Measurements from ENCODE around the gene ATRAID.
"Not testable (repeated sequence)": the region's sequence is repeated elsewhere in the genome, so short reads cannot be mapped to it uniquely, and the experiment has no call there.

ATRAID gene, protein sequence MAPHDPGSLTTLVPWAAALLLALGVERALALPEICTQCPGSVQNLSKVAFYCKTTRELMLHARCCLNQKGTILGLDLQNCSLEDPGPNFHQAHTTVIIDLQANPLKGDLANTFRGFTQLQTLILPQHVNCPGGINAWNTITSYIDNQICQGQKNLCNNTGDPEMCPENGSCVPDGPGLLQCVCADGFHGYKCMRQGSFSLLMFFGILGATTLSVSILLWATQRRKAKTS

DNA sequence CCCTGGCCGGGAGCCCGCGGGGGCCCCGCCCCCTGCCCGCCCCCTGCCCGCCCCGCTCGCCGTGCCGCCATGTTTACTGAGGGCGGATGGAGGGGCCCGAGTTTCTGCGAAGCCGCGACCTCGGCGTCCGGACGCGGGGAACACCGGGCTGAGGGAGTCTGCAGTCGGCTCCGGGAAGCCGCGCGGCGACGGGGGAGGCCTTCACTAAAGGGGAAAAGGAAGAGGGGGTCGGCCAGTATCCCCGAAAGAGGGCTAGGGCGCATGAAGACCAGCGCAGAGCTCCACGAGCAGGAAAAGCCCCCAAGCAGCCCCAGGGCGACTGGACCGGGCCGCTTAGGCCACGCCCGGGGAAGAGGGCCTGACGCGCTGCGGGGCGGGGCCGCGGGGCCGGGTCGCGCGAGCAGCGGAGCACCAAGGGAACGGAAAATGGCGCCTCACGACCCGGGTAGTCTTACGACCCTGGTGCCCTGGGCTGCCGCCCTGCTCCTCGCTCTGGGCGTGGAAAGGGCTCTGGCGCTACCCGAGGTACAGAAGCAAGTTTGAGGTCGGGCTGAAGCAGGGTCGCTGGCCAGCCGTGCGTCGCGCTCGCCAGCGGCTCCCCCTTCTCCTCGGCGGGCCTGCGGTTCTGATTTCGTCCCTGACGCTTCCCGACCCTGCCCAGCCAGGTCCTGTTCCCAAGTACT, at the start of gene ATRAID, which contains the start of gene SLC5A6:
ATRAID (plus strand) TSS at position 99 of the 683 bp plus-strand sequence; CDS start at position 427, 328 bp downstream.
SLC5A6 (minus strand) TSS at position 326 of the 683 bp plus-strand sequence. CDS start 4,618 bp downstream, outside the sequence.
- no peak for FAIRE-seq

DNA sequence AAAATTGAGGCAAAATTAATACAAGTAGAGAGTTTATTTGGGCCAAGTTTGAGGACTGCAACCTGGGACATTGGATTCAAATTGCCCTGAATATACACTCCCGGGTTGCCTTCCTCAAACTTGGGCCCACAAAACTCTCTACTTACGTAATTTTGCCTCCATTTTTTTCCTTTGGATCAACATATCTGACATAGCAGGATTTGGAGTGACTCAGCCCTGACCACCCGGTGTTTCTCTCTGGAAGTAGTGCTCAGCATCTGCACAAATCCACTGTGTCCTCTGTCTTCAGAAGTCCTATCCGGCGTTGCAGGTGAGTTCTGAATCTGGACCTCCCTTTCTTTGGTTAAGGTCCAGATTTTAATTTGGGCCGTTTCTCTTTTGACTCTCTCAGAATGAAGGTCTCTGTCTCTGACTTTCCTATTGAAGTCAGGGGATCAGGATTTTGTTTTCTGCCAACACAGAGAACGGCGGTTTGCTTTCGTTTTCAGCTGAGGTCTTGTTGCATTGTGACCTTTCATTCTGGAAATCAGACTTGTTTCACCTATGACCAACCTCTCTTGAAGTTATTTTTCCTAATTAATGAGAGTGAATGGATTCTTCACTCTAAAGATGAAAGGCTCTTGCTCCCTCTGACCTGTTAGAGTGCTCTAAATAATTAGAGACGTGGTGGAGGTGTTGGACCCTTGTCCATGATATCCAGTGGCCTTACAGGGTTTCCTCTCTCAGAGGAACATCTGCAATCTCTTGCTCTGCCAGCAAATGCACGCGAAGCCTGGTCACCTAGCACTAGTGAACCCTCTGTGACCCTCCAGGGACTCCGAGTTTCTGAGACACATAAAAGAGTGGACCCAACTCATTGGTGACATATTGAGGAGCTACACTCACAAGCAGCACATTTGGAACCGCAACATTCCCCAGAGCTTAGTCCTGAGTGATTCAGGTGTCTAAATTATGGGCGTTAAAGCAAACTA, 49.4 kb upstream of the ATRAID start:
- FAIRE-seq, result no peak

DNA sequence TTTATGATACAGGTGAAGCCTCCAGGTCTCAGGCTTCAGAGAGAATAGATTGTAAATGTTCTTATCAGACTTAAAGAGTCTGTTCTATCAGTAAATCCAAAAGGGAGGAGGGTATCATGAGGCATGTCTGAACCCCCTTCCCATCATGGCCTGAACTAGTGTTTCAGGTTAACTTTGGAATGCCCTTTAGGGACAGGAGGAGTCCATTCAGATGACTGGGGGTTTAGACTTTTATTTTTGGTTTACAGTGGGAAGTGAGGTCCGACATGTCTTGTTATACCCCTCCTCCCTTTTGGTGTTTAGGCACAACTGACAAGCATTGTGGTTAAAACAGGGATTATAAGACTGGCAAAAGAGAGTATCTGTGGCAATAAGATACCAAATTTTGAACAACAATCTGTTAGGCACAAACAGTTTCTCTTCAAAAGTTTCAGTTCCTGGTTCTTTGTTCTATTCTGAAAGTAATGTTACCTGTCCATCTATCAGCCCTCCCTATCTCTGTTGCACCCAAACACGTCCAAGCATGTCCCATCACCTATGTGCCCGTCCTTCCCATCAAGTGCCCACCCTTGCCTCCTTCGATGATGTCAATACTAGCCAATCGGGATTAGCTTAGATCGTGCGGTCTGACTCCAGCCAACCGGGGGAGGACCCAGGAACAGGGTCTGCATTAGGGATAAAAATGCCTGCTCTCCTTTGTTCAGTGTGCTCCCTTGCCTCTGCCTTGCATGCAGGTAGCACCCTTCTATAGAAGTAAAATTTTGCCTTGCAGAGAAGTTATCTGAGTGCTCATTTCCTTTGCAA, 46.7 kb upstream of the ATRAID start:
- no peak for FAIRE-seq

DNA sequence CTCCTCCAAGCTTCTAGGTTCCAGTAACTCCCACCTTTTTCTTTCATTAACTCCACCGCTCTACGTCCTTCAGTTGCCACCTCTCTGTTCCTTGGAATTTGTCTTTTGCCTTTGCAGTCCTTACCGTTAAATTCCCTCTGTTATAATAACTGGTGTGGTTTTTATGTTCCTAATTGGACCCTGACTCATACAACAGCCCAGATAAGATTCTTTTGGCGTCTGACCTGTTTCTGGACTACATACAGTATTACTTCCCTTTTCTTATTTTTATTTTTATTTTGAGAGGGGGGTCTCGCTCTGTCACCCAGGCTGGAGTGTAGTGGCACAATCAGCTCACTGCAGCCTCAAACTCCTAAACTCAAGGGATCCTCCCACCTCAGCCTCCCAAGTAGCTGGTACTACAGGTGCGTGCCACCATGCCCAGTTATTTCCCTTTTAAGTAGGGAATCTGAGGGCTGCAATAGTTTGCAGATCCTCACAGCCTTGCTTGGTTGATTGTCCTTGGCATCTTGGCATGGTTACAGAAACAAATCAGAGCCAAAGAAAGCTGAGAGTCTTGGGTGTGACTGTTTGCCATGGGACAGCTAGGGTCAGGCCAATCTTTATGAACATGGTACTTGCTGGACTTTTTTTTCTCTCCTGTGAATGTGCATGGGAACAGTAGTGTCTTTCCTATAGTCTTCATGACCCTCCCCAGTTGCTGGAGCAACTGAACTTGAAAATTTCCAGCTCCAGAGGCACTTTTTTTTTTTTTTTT, 41.1 kb upstream of the ATRAID start:
- FAIRE-seq, result no peak

DNA sequence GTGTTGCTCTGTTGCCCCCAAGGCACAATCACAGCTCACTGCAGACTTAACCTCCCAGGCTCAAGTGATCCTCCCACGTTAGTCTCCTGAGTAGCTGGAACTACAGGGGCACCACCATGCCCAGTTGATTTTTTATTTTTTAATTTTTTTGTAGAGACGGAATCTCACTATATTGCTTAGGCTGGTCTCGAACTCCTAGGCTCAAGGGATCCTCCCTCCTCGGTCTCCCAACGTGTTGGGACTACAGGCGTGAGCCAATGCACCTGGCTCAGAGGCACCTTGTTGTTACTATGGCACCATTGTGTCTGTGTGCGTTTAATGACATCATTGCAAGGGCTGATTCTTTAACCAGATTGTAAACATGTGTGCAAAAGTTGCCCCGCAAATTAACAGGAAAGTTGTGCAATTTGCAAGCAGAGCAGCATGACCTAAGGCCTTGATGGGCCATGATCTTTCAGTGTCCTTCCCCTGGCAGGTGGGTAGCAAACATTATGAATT, 40.4 kb upstream of the ATRAID start:
- no peak for FAIRE-seq

DNA sequence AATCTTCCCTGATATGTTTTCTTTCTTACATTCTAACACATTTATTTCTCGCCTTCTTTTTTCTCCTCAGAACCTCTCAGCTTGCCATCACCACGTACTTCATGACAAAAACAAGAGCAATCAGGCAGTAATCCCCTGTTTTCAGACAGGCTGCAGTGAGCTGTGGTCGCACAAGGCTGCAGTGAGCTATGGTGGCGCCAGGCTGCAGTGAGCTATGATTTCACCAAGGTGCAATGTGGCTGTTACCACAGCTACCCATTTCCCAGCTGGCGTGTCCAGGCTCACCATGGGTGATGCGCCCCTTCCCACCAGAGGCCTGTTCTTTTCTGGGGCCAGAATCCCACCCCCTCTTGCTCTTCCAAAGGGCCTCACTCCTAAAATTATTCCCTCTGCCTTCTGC, 37.2 kb upstream of the ATRAID start:
- FAIRE-seq, result no peak

DNA sequence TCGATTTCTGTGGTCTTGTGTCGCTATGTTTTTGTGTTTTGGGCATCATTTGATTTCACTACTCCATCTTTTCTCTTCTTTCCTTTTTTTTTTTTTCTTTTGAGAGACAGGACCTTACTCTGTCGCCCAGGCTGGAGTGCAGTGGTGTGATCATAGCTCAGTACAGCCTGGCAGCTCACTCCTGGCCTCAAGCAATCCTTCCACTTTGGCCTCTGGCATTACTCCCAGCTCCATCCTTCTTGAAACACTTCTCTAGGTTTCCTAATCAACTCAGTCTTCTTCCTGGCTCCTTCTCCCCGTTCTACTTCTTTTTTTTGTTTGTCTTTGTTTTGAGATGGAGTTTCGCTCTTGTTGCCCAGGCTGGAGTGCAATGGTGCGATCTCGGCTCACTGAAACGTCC, 36.5 kb upstream of the ATRAID start:
- no peak for FAIRE-seq

DNA sequence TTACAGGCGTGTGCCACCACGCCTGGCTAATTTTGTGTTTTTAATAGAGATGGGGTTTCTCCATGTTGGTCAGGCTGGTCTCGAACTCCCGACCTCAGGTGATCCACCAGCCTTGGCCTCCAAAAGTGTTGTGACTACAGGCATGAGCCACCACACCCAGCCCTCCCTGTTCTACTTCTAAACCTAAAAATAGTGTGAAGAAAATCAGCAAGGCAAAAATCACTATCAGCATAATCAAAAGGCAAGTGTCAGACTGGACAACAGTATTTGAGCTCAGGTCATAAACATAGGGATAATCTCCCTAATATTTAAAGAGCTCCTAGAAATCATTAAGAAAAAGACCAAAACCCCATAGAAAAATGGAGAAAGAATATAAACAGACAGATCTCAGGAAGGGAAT, 36.1 kb upstream of the ATRAID start:
- FAIRE-seq, result not testable (repeated sequence)

DNA sequence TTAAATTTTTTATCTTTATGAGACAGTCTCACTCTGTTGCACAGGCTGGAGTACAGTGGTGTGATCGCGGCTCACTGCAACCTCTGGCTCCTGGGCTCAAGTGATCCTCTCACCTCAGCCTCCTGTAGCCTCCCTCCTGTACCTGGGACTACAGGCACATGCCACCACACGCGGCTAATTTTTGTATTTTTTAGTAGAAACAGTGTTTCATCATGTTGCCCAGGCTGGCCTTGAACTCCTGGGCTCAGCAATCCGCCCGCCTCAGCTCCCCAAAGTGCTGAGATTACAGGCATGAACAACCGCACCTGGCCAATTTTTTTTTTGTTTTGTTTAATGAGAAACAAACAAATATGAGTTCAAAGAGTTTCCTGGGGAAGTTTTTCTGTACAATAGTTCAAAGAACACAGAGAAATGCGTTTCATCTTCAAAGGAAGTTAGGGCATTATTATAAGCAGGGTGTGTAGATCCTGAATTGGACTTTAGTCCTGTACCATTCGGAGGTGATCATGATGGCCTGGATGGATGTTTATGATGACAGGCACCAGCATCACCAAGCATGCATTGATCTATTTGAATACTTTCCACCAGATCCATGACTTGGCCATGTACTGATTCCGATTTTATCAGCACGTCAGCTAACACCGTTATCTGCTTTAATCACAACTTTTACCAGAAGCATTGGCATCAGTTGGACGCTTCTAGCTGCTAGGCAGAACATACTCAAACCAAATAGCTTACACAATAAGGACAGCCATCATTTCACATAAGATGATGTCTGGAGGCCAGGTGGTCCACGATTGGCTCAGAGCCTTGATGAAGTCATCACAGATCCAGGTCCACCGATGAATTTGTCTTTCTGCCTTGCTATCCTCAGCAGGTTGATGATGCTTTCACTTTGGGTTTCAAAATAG, 34.1 kb upstream of the ATRAID start:
- FAIRE-seq, result no peak

DNA sequence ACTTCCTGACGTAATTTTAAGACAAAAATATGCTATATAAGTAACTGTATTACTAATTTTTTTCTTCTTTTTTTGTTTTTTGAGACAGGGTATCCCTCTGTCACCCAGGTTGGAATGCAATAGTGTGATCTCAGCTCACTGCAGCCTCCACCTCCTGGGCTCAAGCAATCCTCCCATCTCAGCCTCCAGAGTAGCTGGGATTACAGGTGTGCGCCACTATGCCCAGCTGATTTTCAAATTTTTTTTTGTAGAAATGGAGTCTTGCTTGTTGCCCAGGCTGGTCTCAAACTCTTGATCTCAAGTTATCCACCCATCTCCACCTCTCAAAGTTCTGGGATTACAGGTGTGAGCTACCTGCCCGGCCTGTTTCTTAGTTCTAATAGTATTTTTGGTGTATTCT, 33.4 kb upstream of the ATRAID start:
- no peak for FAIRE-seq

DNA sequence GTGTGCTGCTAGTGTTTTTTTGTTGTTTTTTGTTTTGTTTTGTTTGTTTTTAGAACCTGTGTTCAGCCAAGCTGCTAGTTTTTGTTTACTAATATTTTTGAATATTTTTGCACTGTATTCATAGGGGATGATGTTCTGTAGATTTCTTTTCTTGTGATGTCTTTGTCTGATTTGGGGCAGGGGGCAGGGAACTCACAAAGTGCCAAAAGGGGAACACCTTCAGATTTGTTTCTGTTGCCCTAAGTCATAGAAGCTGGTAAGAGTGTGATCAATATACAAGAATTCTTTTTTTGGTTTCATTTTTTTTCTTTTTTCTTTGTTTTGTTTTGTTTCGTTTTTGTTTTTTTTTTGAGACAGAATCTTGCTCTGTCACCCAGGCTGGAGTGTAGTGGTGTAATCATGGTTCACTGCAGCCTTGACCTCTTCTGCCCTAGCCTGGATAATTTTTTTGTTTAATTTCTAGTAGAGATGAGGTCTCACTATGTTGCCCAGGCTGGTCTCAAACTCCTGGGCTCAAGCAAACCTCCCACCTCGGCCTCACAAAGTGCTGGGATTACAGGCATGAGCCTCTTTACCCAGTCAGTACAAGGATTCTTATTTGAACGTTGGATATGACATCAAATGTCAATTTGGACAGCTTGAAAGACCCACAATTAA, 32.4 kb upstream of the ATRAID start:
- FAIRE-seq, result no peak

DNA sequence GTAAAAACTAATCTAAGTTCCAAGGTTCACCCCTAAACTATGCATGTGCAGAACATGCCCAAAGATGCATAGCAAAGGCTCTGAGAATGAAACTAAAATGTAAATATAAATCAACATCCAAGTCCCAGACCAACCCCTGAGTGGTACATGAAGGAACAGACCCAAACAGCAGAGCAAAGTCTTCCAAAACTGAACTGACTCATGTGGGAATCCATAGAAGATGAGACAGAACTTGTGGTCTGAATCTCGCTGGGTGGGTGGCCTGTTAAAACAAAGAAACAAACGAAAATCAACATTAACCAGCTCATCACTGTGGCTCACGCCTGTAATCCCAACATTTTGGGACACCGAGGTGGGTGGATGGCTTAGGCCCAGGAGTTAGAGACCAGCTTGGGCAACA, 29.5 kb upstream of the ATRAID start:
- FAIRE-seq, result no peak

DNA sequence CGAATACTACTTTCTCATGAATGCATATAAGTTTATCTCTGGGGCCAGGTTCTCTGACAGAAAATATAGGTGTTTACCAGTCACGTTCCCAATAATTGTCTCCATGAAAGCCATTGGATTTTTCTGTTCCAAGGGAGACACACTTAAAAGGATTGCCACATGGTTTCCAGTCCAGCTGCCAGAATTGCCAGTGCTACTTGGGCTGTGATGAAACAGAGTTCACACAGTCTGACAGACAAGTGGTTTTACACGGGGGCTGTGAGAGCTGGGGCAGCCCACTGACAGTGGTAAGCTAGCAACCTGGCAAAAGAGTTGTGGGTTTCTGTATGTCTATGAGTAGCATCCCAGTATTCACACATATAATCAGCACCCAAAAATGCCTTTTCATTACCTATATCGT, 27.7 kb upstream of the ATRAID start:
- no peak for FAIRE-seq

DNA sequence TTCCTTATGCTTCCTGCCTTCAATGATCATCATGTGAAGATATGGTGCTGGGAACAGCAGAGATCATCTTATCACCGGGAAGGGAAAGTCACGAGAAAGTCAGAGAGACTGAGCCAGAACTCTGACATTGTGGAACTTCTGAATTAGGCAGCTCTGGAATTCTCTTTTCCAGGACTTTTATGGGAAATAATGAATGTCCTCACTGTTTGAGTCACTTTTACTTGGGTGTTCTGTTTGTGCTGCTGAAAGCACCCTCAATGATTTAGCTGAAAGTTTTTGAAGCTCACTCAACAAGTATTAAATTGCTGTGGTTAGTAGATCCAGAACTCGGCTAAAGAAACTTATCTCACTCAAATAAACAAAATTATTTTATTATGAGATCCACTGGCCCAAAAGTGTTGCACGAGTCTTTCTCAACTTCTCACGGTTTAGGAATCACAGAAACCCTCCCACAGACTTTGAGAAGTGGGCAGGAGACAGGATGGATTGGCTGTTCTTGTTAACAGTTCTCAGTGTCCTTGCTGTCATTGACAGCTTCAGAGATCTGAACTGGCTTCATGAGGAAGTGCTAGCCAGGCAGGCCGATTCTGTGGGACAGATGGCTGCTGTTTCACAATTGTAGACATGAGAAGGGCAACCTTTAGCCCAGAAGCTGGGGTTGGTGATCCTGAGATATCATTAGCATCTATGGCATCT, 26.4 kb upstream of the ATRAID start:
- no peak for FAIRE-seq

DNA sequence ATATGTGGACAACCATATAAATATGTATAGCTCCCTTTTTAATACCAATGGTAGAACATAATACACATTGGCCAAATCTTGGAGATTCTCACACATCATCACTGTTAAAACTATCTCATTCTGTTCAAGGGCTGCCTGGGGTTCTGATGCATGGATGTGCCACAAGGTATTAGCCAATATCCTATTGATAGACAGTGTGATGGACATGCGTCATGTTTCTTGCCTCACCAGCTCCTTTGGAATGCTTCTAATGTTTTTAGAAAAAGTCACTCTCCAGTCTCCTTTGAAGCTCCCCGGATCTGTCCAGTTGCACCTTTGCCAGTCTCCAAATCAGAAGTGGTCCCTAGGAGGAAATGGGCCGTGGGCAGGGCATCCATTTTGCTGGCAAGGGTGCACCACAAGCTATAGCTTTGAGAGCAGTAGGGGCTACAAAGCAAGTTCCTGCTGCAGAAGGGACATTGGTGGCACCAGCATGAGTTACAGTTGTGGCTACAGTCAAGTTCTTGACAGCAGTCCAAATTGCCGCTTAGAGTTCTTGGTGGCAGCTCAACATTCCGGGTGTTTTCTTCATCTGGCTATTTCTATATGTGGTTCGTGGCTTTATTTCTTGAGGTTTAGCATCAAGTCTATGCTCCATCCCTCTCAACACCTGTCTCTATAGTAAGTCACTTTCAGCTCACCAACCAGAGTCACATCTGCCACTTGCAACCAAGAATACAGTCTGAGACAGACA, 25.1 kb upstream of the ATRAID start:
- FAIRE-seq, result no peak

DNA sequence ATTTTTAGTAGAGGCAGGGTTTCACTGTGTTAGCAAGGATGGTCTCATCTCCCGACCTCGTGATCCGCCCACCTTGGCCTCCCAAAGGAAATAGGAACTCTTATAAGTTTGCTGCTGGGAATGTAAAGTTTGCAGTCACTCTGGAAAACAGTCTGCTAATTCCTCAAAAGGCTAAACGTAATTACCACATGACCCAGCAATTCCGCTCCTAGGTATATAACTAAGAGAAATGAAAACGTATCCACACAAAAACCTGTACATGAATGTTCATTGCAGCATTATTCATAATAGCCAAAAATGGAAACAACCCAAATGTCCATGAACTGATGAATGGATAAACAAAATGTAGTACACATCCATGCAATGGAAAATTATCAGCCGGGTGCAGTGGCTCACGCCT, 21.9 kb upstream of the ATRAID start:
- FAIRE-seq, result no peak

DNA sequence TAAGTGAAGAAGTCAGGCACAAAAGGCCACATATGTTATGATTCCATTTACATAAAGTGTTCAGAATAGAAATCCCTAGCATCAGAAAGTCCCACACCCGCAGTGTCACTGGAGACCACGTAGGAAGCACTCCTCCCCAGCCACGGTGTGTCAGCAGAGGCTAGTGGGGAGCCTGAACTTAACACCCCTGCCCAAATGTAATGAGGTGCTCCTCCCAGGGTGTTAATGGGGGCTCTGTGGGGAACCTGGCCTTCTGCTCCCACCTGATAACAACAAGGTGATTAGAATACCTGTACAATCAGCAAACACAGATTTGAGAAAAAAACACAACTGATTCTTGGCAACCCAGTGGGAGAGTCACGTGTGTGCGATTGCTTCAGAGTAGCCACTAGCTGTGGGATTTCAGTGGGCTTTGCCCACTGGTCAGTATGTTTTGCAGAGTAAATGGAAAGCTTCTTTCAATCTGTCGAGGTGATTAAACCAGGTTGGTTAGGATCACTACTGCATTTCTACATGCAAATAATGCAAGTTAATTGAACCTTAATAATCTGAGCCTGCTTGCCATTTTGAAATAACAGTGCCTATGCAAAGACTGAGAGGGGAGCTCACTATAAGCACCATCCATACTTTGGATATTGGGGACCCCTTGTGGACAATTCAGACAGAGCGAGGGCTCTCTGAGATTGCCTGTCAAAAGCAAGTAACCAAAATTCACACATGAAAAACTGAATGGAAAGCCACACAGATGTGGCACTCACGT, 20.6 kb upstream of the ATRAID start:
- peak; percentile 84 for FAIRE-seq

Measured in G401.6 (cell line).